H1 (cell line): ENCODE results near the gene LPCAT1. TPM values are rescaled to one million over a fixed set of nuclear protein-coding genes. Genes with fewer than 3 reads are reported as not detected.
"Not testable (repeated sequence)": the region's sequence is repeated elsewhere in the genome, so short reads cannot be mapped to it uniquely, and the experiment has no call there.

Experiments used
- CTCF ChIA-PET: fragments of 300-600 bp; sonication (Branson Sonifier 250); formaldehyde crosslinking; loops from one replicate; lab custom pipeline; 2021; ENCODE audit not compliant: partially characterized antibody; lab: Charles Lee
- POLR2A ChIA-PET: fragments of 300-600 bp; sonication (Branson Sonifier 250); formaldehyde crosslinking; loops from one replicate; lab custom pipeline; 2021; ENCODE audit warnings: inconsistent platforms; ENCODE audit not compliant: partially characterized antibody; lab: Charles Lee
- DNase-seq, 2 experiments: peaks; one replicate each; pipeline versions ENCODE4 v3.0.0 to v3.0.0-alpha.2; 2010 to 2022; ENCODE audit warnings: low spot score in 2 of 2, low read depth in 1 of 2, mixed read lengths in 1 of 2
- FAIRE-seq: peaks from 2 replicates; lab custom pipeline; 2011; peaks lifted over from hg19 to GRCh38; lab: Jason Lieb, UNC
- H2AFZ ChIP-seq: 2 replicates; pipeline ENCODE4 v1.8.1; 2012; ENCODE audit warnings: low read length, inconsistent platforms
- H2AK5ac ChIP-seq: 2 replicates; pipeline ENCODE4 v1.6.1; 2013; ENCODE audit warnings: low read depth, low read length
- H2BK120ac ChIP-seq: replicated peaks from 2 replicates; pipeline ENCODE3; 2013; ENCODE audit warnings: low read depth, low read length, inconsistent platforms
- H2BK12ac ChIP-seq: 2 replicates; pipeline ENCODE4 v1.6.1; 2013; ENCODE audit warnings: low read depth, low read length
- H2BK15ac ChIP-seq: 2 replicates; pipeline ENCODE4 v1.6.1; 2013; ENCODE audit warnings: low read length
- H2BK20ac ChIP-seq: 2 replicates; pipeline ENCODE4 v1.6.1; 2013; ENCODE audit warnings: low read length
- H2BK5ac ChIP-seq: 2 replicates; pipeline ENCODE4 v1.6.1; 2013; ENCODE audit warnings: low read depth, low read length
- H3K14ac ChIP-seq: 2 replicates; pipeline ENCODE4 v1.6.1; 2013; ENCODE audit warnings: inconsistent platforms; ENCODE audit not compliant: insufficient read length
- H3K18ac ChIP-seq: 2 replicates; pipeline ENCODE4 v1.6.1; 2013; ENCODE audit warnings: low read length; ENCODE audit errors: extremely low read depth
- H3K23ac ChIP-seq: 2 replicates; pipeline ENCODE4 v1.6.1; 2013; ENCODE audit warnings: inconsistent platforms; ENCODE audit not compliant: insufficient read length
- H3K23me2 ChIP-seq: 2 replicates; pipeline ENCODE4 v1.6.1; 2013; ENCODE audit warnings: low read depth, low read length
- H3K27ac ChIP-seq: 2 replicates; pipeline ENCODE4 v1.6.1; 2011; ENCODE audit warnings: low read depth, low read length, inconsistent platforms
- H3K27me3 ChIP-seq, 4 experiments: replicated peaks in 1 of 4; 1 replicate in 1 of 4; 2 replicates in 3 of 4; pipeline versions ENCODE4 v1.6.1 to v1.8.1; 2011 to 2013; ENCODE audit warnings: low read length in 3 of 4, mild to moderate bottlenecking in 3 of 4, inconsistent platforms in 2 of 4, mixed read lengths in 2 of 4, moderate library complexity in 1 of 4; ENCODE audit not compliant: control insufficient read depth in 3 of 4, insufficient read depth in 3 of 4; ENCODE audit errors: extremely low read depth in 1 of 4
- H3K36me3 ChIP-seq, 4 experiments: 2 replicates each; pipeline versions ENCODE4 v1.6.1 to v1.8.1; 2011 to 2013; ENCODE audit warnings: mild to moderate bottlenecking in 4 of 4, low read length in 3 of 4, moderate library complexity in 2 of 4, control low read depth in 1 of 4, inconsistent platforms in 1 of 4; ENCODE audit not compliant: insufficient read depth in 4 of 4, control insufficient read depth in 2 of 4
- H3K4ac ChIP-seq: replicated peaks from 2 replicates; pipeline ENCODE3; 2013; ENCODE audit warnings: low read length, low read depth, mixed read lengths, inconsistent platforms; ENCODE audit not compliant: insufficient read length
- H3K4me1 ChIP-seq, 4 experiments: replicated peaks in 1 of 4; 1 replicate in 1 of 4; 2 replicates in 3 of 4; pipeline versions ENCODE4 v1.6.1 to v1.8.1; 2011 to 2013; ENCODE audit warnings: low read length in 3 of 4, inconsistent platforms in 2 of 4, mixed read lengths in 1 of 4; ENCODE audit not compliant: insufficient read depth in 4 of 4, control insufficient read depth in 3 of 4
- H3K4me2 ChIP-seq, 2 experiments: 2 replicates each; pipeline versions ENCODE4 v1.6.1 to v1.8.1; 2011 to 2013; ENCODE audit warnings: low read depth in 2 of 2, low read length in 2 of 2, control low read depth in 1 of 2, inconsistent platforms in 1 of 2, mild to moderate bottlenecking in 1 of 2; ENCODE audit not compliant: insufficient read depth in 1 of 2
- H3K4me3 ChIP-seq, 4 experiments: fragments of 200-600, 300-600 bp in 1 of 4; sonication (generic), shearing (Covaris generic), sonication (Bioruptor Twin) in 1 of 4; 2 replicates each; pipeline versions ENCODE4 v1.5.1 to v1.8.1; 2011 to 2016; ENCODE audit warnings: low read length in 4 of 4, low read depth in 3 of 4, control low read depth in 2 of 4, inconsistent platforms in 2 of 4, mild to moderate bottlenecking in 2 of 4, mixed read lengths in 1 of 4, moderate library complexity in 1 of 4; ENCODE audit not compliant: insufficient read depth in 2 of 4; ENCODE audit errors: extremely low read depth in 1 of 4
- H3K56ac ChIP-seq: replicated peaks from 2 replicates; pipeline ENCODE3; 2013; ENCODE audit warnings: low read depth, mild to moderate bottlenecking, mixed read lengths, low read length, inconsistent platforms; ENCODE audit not compliant: insufficient read length
- H3K79me1 ChIP-seq: 2 replicates; pipeline ENCODE4 v1.6.1; 2013; ENCODE audit warnings: low read depth, low read length, control low read depth
- H3K79me2 ChIP-seq, 2 experiments: 2 replicates each; pipeline versions ENCODE4 v1.6.1 to v1.8.1; 2012 to 2013; ENCODE audit warnings: low read length in 2 of 2, mild to moderate bottlenecking in 2 of 2, inconsistent platforms in 1 of 2; ENCODE audit not compliant: insufficient read depth in 2 of 2, control insufficient read depth in 1 of 2
- H3K9ac ChIP-seq, 4 experiments: replicated peaks in 1 of 4; 1 replicate in 1 of 4; 2 replicates in 3 of 4; pipeline versions ENCODE4 v1.6.1 to v1.8.1; 2011 to 2013; ENCODE audit warnings: low read depth in 3 of 4, low read length in 3 of 4, control low read depth in 2 of 4, mild to moderate bottlenecking in 2 of 4, moderate library complexity in 2 of 4, inconsistent platforms in 1 of 4; ENCODE audit errors: extremely low read depth in 1 of 4
- H3K9me3 ChIP-seq, 2 experiments: 2 replicates each; pipeline versions ENCODE4 v1.6.1 to v1.8.1; 2012 to 2013; ENCODE audit warnings: mild to moderate bottlenecking in 2 of 2, moderate library complexity in 2 of 2, control low read depth in 1 of 2, inconsistent platforms in 1 of 2, low read depth in 1 of 2, low read length in 1 of 2, mixed read lengths in 1 of 2; ENCODE audit not compliant: insufficient read depth in 2 of 2
- H4K20me1 ChIP-seq, 2 experiments: replicated peaks in 1 of 2; 2 replicates each; pipeline versions ENCODE3 to v1.8.1; 2011 to 2013; ENCODE audit warnings: inconsistent platforms in 2 of 2, low read length in 2 of 2, mild to moderate bottlenecking in 1 of 2; ENCODE audit not compliant: insufficient read depth in 2 of 2, control insufficient read depth in 1 of 2
- H4K5ac ChIP-seq: 2 replicates; pipeline ENCODE4 v1.6.1; 2013; ENCODE audit warnings: low read length, low read depth, mixed read lengths, inconsistent platforms; ENCODE audit not compliant: insufficient read length
- H4K8ac ChIP-seq: 2 replicates; pipeline ENCODE4 v1.8.0; 2013; ENCODE audit warnings: mild to moderate bottlenecking, moderate library complexity, low read length, inconsistent platforms; ENCODE audit not compliant: insufficient read depth; ENCODE audit errors: extremely low read depth
- H4K91ac ChIP-seq: replicated peaks from 2 replicates; pipeline ENCODE3; 2013; ENCODE audit warnings: low read length, mixed read lengths, inconsistent platforms; ENCODE audit not compliant: insufficient read length
- whole genome bisulfite sequencing, 2 experiments: shearing (Covaris generic) in 1 of 2; methylation state at CpG; one replicate each; pipeline versions ENCODE4 v1.1.6 to v1.1.7; 2013 to 2015; ENCODE audit warnings: low lambda C conversion rate in 2 of 2, mixed read lengths in 2 of 2, inconsistent platforms in 1 of 2, low coverage in 1 of 2, missing lambda C conversion rate in 1 of 2; ENCODE audit not compliant: insufficient replicate concordance in 2 of 2, insufficient coverage in 1 of 2, insufficient read length in 1 of 2; ENCODE audit errors: extremely low coverage in 1 of 2, missing lambda C conversion rate in 1 of 2; 5-methylcytosine and 5-hydroxymethylcytosine counted together
- polyA plus RNA-seq, 7 experiments: library from polyadenylated mRNA; depleted of rRNA in 3 of 7; stranded (reverse) in 5 of 7; unstranded in 2 of 7; fragments of >200 nt in 5 of 7; fragments of 200-250 nt in 2 of 7; gene quantifications; 1 replicate in 5 of 7; 2 replicates in 1 of 7; 4 replicates in 1 of 7; pipeline versions ENCODE4 v1.2.1 to v1.2.3, GENCODE V29; 2011 to 2013; ENCODE audit warnings: missing spikeins in 2 of 7, mixed read lengths in 2 of 7
- total RNA-seq: library from RNA; stranded (reverse); fragmentation: NEBNext Ultra II Directional; extraction: Animal tissue kit (Norgen Biotek cat#: 25700); gene quantifications from 2 replicates; pipeline ENCODE4 v1.2.1, GENCODE V29; 2021

The LPCAT1 gene
- total and polyA plus RNA-seq, 2 of the 8 experiments (the other 6 are each of a cell fraction or from before 2014, with no cell fraction given): 107 to 260 TPM

DNA sequence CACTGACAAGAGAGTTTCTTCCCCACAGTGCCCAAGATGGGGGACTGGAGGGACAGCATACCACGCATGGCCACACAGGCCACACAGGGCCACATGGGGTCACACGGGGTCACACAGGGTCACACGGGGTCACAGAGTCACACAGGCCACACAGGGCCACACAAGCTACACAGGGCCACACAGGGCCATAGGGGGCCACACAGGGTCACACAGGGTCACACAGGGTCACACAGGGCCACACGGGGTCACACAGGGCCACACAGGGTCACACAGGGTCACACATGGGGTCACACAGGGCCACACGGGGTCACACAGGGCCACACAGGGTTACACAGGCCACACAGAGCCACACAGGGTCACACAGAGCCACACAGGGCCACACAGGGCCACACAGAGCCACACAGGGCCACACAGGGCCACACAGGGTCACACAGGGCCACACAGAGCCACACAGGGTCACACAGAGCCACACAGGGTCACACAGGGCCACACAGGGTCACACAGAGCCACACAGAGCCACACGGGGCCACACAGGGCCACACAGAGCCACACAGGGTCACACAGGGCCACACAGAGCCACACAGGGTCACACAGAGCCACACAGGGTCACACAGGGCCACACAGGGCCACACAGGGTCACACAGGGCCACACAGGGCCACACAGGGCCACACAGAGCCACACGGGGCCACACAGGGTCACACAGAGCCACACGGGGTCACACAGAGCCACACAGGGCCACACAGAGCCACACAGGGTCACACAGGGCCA is 15.8 kb upstream of the LPCAT1 start:
- H3K9me3 ChIP-seq, H3K79me2 ChIP-seq, H3K27me3 ChIP-seq, H3K23me2 ChIP-seq, H2AFZ ChIP-seq, DNase-seq, POLR2A ChIA-PET, H3K4me2 ChIP-seq, H3K14ac ChIP-seq, H3K4me3 ChIP-seq, H3K23ac ChIP-seq, FAIRE-seq, H3K56ac ChIP-seq, H3K27ac ChIP-seq, H3K4ac ChIP-seq, H2BK15ac ChIP-seq, H3K79me1 ChIP-seq, H4K91ac ChIP-seq, H4K20me1 ChIP-seq, H3K18ac ChIP-seq, H3K9ac ChIP-seq, H2BK120ac ChIP-seq, H3K36me3 ChIP-seq, H4K5ac ChIP-seq, H2BK20ac ChIP-seq, H3K4me1 ChIP-seq: not testable (repeated sequence)
- Histone ChIP-seq H2BK12ac (0 out of 2 replicates have a peak overlapping the region, but pooled peaks have one; percentile 27), H2BK5ac (peak overlapping the region; percentile 44; the same call in 1 of the 2 replicates), H2AK5ac (0 out of 2 replicates have a peak overlapping the region, but pooled peaks have one; percentile 34), H4K8ac (peak overlapping the region; percentile 75; the same call in 1 of the 2 replicates)
- WGBS, 2 experiments: 70% methylated on average over 7 of the region's 8 CpGs; no CpG with 5 or more reads in 1 of the 2 experiments
- CTCF ChIA-PET: interaction anchor here (0.6 to 1.2 kb wide), 2 partner anchors 61 to 105 kb away, joined by 3 to 4 read pairs; no protein-coding TSS in a partner anchor
